G401 (cell line): ENCODE results near the gene NFS1. TPM values are rescaled to one million over a fixed set of nuclear protein-coding genes. Genes with fewer than 3 reads are reported as not detected.

ENCODE experiments used
- DNase-seq: peaks from one replicate; pipeline ENCODE4 v3.0.0-alpha.2; 2015; ENCODE audit warnings: low spot score
- in situ Hi-C: cut with HindIII; loops from 2 replicates; pipeline ENCODE4 v1.10.0; 2016; ENCODE audit warnings: low sequenced_read_pairs, mixed read lengths
- total RNA-seq: library from RNA; depleted of rRNA; stranded (reverse); fragments of >200 nt; shearing (Covaris generic); gene quantifications from 2 replicates; pipeline ENCODE4 v1.2.3, GENCODE V29; 2014; rRNA removed

The NFS1 gene
- total RNA-seq, 1 experiment from 2014 or later: 77.7 TPM

- in situ Hi-C loops: no loop called here
- DNase-seq: no peak
Observed at GRCh38 chr20:35625584-35626385, 73.4 kb downstream of the NFS1 start.

GRCh38 chr20:35621560-35621946, 77.6 kb downstream of the NFS1 start:
- in situ Hi-C loops: no loop called here
- no peak for DNase-seq

GRCh38 chr20:35620818-35621559, 78.2 kb downstream of the NFS1 start:
- no peak for DNase-seq
- in situ Hi-C loops: no loop called here

- DNase-seq: peak; percentile 80
- in situ Hi-C loops: no loop called here
Observed at GRCh38 chr20:35619196-35620095, 79.7 kb downstream of the NFS1 start.

GRCh38 chr20:35618263-35619131, 80.7 kb downstream of the NFS1 start:
- peak; percentile 41 for DNase-seq
- in situ Hi-C loops: no loop called here

Other genes with a start within 250 kb of the NFS1 start
- gene CEP250, start 243.8 kb downstream of the NFS1 start, total RNA-seq: 29.3 and 39.2 TPM in 2 replicates
- gene C20orf173, start 169.7 kb downstream of the NFS1 start, total RNA-seq: not detected in 2 replicates
- gene ERGIC3, start 157.3 kb downstream of the NFS1 start, total RNA-seq: 344 and 371 TPM in 2 replicates
- 8.0 and 12.7 TPM in 2 replicates for gene SPAG4, start 83.5 kb downstream of the NFS1 start, total RNA-seq
- 49.2 and 87.2 TPM in 2 replicates for gene CPNE1, start 34.5 kb downstream of the NFS1 start, total RNA-seq
- gene RBM12, start 34.5 kb downstream of the NFS1 start, total RNA-seq: 72.7 and 80.0 TPM in 2 replicates
- gene ROMO1, start 53 bp upstream of the NFS1 start, total RNA-seq: 152 and 320 TPM in 2 replicates
- gene RBM39, start 42.9 kb upstream of the NFS1 start, total RNA-seq: 275 and 324 TPM in 2 replicates
- gene PHF20, start 72.7 kb upstream of the NFS1 start, total RNA-seq: 46.1 and 81.2 TPM in 2 replicates